Karpas-422 (cell line): ENCODE data around the gene ATG10. TPM values are rescaled to one million over a fixed set of nuclear protein-coding genes. Genes with fewer than 3 reads are reported as not detected.
"Not testable (repeated sequence)": the region's sequence is repeated elsewhere in the genome, so short reads cannot be mapped to it uniquely, and the experiment has no call there.

Experiments
- DNase-seq: peaks from one replicate; pipeline ENCODE4 v3.0.0-alpha.2; 2015
- H2AFZ ChIP-seq: fragments of 200-600 bp; sonication (generic); 2 replicates; pipeline ENCODE4 v1.6.1; 2014; ENCODE audit warnings: antibody characterized with exemption, low read length, mixed read lengths
- H3K27ac ChIP-seq: fragments of 200-600 bp; sonication (generic); 2 replicates; pipeline ENCODE4 v1.5.1; 2014; ENCODE audit warnings: mild to moderate bottlenecking, low read length, moderate library complexity
- H3K27me3 ChIP-seq: fragments of 200-600 bp; sonication (generic); 2 replicates; pipeline ENCODE4 v1.6.1; 2014; ENCODE audit warnings: low read length, mixed read lengths
- H3K36me3 ChIP-seq: fragments of 200-600 bp; sonication (generic); 2 replicates; pipeline ENCODE4 v1.6.1; 2014; ENCODE audit warnings: low read length, mixed read lengths; ENCODE audit not compliant: insufficient read depth
- H3K4me1 ChIP-seq: fragments of 200-600 bp; sonication (generic); 2 replicates; pipeline ENCODE4 v1.6.1; 2014; ENCODE audit warnings: mild to moderate bottlenecking, low read length, mixed read lengths
- H3K4me2 ChIP-seq: fragments of 200-600 bp; sonication (generic); 2 replicates; pipeline ENCODE4 v1.6.1; 2014; ENCODE audit warnings: low read length, low read depth, mild to moderate bottlenecking; ENCODE audit not compliant: poor library complexity, severe bottlenecking
- H3K4me3 ChIP-seq: fragments of 200-600 bp; sonication (generic); 2 replicates; pipeline ENCODE4 v1.5.1; 2014; ENCODE audit warnings: mild to moderate bottlenecking, antibody characterized with exemption, low read length, mixed read lengths
- H3K79me2 ChIP-seq: fragments of 200-600 bp; sonication (generic); 2 replicates; pipeline ENCODE4 v1.6.1; 2014; ENCODE audit warnings: mild to moderate bottlenecking, low read length, mixed read lengths
- H3K9ac ChIP-seq: fragments of 200-600 bp; sonication (generic); 2 replicates; pipeline ENCODE4 v1.6.0; 2014; ENCODE audit warnings: low read length
- H3K9me2 ChIP-seq: fragments of 200-600 bp; sonication (generic), shearing (Covaris generic); replicated peaks from 2 replicates; pipeline ENCODE4 v1.6.0; 2014; ENCODE audit warnings: mild to moderate bottlenecking, low read length, moderate library complexity; ENCODE audit not compliant: insufficient read depth
- H3K9me3 ChIP-seq: fragments of 300-700, 200-600 bp; sonication (generic); 2 replicates; pipeline ENCODE4 v1.6.1; 2014; ENCODE audit warnings: low read length, mixed read lengths
- H4K20me1 ChIP-seq: fragments of 200-600 bp; sonication (generic); 2 replicates; pipeline ENCODE4 v1.6.1; 2014; ENCODE audit warnings: mild to moderate bottlenecking, antibody characterized with exemption, low read length, low read depth; ENCODE audit not compliant: insufficient read depth
- total RNA-seq: library from RNA; depleted of rRNA; stranded (reverse); fragments of >200 nt; shearing (Covaris generic); gene quantifications from 2 replicates; pipeline ENCODE4 v1.2.3, GENCODE V29; 2014; ENCODE audit warnings: low replicate concordance

Gene ATG10
- total RNA-seq, 1 experiment from 2014 or later = 16.8 TPM

GRCh38 chr5:82111191-82111590, 139.4 kb downstream of the ATG10 start:
- Histone ChIP-seq H2AFZ (no peak overlapping the region), H3K27me3 (no peaks in the 10 kb centered on the region), H3K9ac (no peak overlapping the region), H4K20me1 (no peaks in the 10 kb centered on the region), H3K36me3 (no peaks in the 10 kb centered on the region), H3K9me3 (no peaks in the 10 kb centered on the region), H3K27ac (no peak overlapping the region), H3K4me1 (peaks cover 14% of the 10 kb centered on the region), H3K4me3 (no peak overlapping the region), H3K9me2 (no peaks in the 10 kb centered on the region), H3K79me2 (peaks cover 9% of the 10 kb centered on the region; the same call in 1 of the 2 replicates), H3K4me2 (no peak overlapping the region)
- no peak for DNase-seq

GRCh38 chr5:82115858-82116257, 144.0 kb downstream of the ATG10 start:
- Histone ChIP-seq H3K36me3 (peaks cover 2% of the 10 kb centered on the region; the same call in 1 of the 2 replicates), H2AFZ (no peak overlapping the region), H4K20me1 (no peaks in the 10 kb centered on the region), H3K9me2 (no peaks in the 10 kb centered on the region), H3K9me3 (no peaks in the 10 kb centered on the region), H3K4me3 (no peak overlapping the region), H3K79me2 (peaks cover 24% of the 10 kb centered on the region; the same call in 1 of the 2 replicates), H3K27ac (no peak overlapping the region), H3K27me3 (no peaks in the 10 kb centered on the region), H3K4me2 (no peak overlapping the region), H3K4me1 (no peaks in the 10 kb centered on the region), H3K9ac (no peak overlapping the region)
- peak; percentile 12 for DNase-seq

DNA sequence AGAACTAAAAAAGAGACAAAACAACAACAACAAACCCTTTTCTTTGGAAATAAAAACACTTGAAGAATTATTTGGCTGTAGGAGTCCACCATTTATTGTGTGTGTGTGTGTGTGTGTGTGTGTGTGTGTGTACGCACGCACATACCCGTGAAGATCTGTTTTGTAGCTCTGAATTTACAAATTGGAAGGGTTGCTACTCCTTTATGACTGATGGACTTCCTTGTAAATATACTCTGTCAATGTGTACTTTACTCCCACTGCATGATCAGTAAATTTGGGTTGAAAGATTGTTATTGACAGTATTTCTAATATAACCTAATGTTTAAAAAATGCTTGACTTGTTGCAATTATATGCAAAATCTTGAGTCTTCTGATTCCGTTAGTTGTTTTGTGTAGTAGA, 148.1 kb downstream of the ATG10 start:
- peaks cover 2% of the 10 kb centered on the region; the same call in 1 of the 2 replicates for H3K36me3 ChIP-seq
- no peak overlapping the region for H3K4me2 ChIP-seq
- no peak overlapping the region for H3K27ac ChIP-seq
- no peak overlapping the region for H2AFZ ChIP-seq
- H3K9ac ChIP-seq = no peak overlapping the region
- peaks cover 15% of the 10 kb centered on the region; the same call in 1 of the 2 replicates for H3K79me2 ChIP-seq
- DNase-seq = no peak
- no peaks in the 10 kb centered on the region for H4K20me1 ChIP-seq
- H3K9me3 ChIP-seq = no peaks in the 10 kb centered on the region; the same call in 1 of the 2 replicates
- H3K4me1 ChIP-seq = no peaks in the 10 kb centered on the region
- H3K9me2 ChIP-seq = no peaks in the 10 kb centered on the region
- H3K4me3 ChIP-seq = no peak overlapping the region
- no peaks in the 10 kb centered on the region for H3K27me3 ChIP-seq

DNA sequence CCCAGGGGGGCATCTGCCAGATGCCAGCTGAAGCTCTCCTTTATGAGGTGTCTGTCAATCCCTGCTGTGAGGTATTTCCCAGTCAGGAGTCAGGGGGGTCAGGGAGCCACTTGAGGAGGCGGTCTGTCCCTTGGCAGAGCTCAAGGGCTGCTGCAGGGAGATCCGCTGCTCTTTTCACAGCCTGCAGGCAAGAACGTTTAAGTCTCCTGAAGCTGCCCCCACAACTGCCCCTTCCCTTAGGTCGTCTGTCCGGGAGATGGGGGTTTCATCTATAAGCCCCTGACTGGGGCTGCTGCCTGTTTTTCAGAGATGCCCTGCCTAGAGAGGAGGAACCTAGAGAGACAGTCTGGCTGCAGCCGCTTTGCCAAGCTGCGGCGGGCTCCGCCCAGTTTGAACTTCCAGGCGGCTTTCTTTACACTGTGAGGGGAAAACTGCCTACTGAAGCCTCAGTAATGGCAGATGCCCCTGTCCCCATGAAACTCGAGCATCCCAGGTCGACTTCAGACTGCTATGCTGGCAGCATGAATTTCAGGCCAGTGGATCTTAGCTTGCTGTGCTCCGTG, 158.0 kb downstream of the ATG10 start:
- Histone ChIP-seq H4K20me1 (no peaks in the 10 kb centered on the region), H3K4me2 (no peak overlapping the region), H3K79me2 (no peaks in the 10 kb centered on the region), H3K9me2 (no peaks in the 10 kb centered on the region), H3K27me3 (no peaks in the 10 kb centered on the region), H3K4me1 (no peaks in the 10 kb centered on the region), H3K9me3 (no peaks in the 10 kb centered on the region), H3K36me3 (no peaks in the 10 kb centered on the region), H3K4me3 (no peak overlapping the region), H3K9ac (no peak overlapping the region), H2AFZ (no peak overlapping the region), H3K27ac (no peak overlapping the region)
- DNase-seq = no peak

DNA sequence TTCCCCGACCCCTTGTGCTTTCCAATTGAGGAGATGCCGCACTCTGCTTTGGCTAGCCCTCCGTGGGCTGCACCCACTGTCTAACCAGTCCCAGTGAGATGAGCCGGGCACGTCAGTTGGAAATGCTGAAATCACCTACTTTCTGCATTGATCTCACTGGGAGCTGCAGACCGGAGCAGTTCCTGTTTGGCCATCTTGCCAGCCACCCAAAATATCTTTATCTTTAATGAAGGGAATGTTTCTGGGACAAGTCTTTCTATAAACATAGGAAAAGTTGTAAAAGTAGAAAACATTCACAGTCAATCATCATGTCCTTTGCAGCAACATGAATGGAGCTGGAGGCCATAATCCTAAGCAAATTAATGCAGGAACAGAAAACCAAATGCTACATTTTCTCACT, 158.8 kb downstream of the ATG10 start:
- no peaks in the 10 kb centered on the region for H3K27me3 ChIP-seq
- H2AFZ ChIP-seq = no peak overlapping the region
- no peaks in the 10 kb centered on the region for H4K20me1 ChIP-seq
- H3K36me3 ChIP-seq = no peaks in the 10 kb centered on the region
- no peak overlapping the region for H3K27ac ChIP-seq
- H3K4me2 ChIP-seq = no peak overlapping the region
- no peak overlapping the region for H3K4me3 ChIP-seq
- H3K4me1 ChIP-seq = no peaks in the 10 kb centered on the region
- H3K9me3 ChIP-seq = no peaks in the 10 kb centered on the region
- no peak overlapping the region for H3K9ac ChIP-seq
- H3K79me2 ChIP-seq = no peaks in the 10 kb centered on the region
- no peaks in the 10 kb centered on the region for H3K9me2 ChIP-seq
- no peak for DNase-seq

- Histone ChIP-seq H3K36me3 (no peaks in the 10 kb centered on the region; the same call in 1 of the 2 replicates), H3K4me3 (no peak overlapping the region), H3K9me3 (no peaks in the 10 kb centered on the region), H3K27ac (no peak overlapping the region), H3K9ac (no peak overlapping the region), H3K27me3 (no peaks in the 10 kb centered on the region), H3K4me1 (no peaks in the 10 kb centered on the region), H3K4me2 (no peak overlapping the region), H4K20me1 (no peaks in the 10 kb centered on the region), H2AFZ (no peak overlapping the region), H3K79me2 (peaks cover 5% of the 10 kb centered on the region; the same call in 1 of the 2 replicates), H3K9me2 (no peaks in the 10 kb centered on the region)
- DNase-seq = peak; percentile 29
Measured at GRCh38 chr5:82137205-82137604, 165.4 kb downstream of the ATG10 start.

- not testable (repeated sequence) for DNase-seq, H3K9ac ChIP-seq, H3K79me2 ChIP-seq, H3K4me1 ChIP-seq, H3K27ac ChIP-seq, H3K9me2 ChIP-seq, H3K4me3 ChIP-seq, H3K4me2 ChIP-seq, H3K36me3 ChIP-seq, H2AFZ ChIP-seq, H3K9me3 ChIP-seq, H4K20me1 ChIP-seq, H3K27me3 ChIP-seq
Measured at GRCh38 chr5:82139837-82140236, 168.0 kb downstream of the ATG10 start.

- no peaks in the 10 kb centered on the region for H3K27me3 ChIP-seq
Measured at GRCh38 chr5:82142217-82142841, 170.5 kb downstream of the ATG10 start.

More at GRCh38 chr5:82142217-82142841, 170.5 kb downstream of the ATG10 start:
- Histone ChIP-seq H4K20me1 (no peaks in the 10 kb centered on the region), H2AFZ (no peak overlapping the region), H3K9ac (no peak overlapping the region), H3K9me3 (no peaks in the 10 kb centered on the region), H3K9me2 (no peaks in the 10 kb centered on the region), H3K79me2 (peaks cover 2% of the 10 kb centered on the region; the same call in 1 of the 2 replicates), H3K36me3 (no peaks in the 10 kb centered on the region; the same call in 1 of the 2 replicates), H3K4me1 (no peaks in the 10 kb centered on the region; the same call in 1 of the 2 replicates), H3K27ac (no peak overlapping the region), H3K4me2 (no peak overlapping the region), H3K4me3 (no peak overlapping the region)
- DNase-seq = peak; percentile 12
